IPS-NIHi11 (cell line): Measurements from ENCODE around the gene PLXNA2.

Experiments used
- DNase-seq: peaks from one replicate; pipeline ENCODE4 v3.0.0; 2012; ENCODE audit warnings: mixed read lengths, low spot score

Gene PLXNA2

DNA sequence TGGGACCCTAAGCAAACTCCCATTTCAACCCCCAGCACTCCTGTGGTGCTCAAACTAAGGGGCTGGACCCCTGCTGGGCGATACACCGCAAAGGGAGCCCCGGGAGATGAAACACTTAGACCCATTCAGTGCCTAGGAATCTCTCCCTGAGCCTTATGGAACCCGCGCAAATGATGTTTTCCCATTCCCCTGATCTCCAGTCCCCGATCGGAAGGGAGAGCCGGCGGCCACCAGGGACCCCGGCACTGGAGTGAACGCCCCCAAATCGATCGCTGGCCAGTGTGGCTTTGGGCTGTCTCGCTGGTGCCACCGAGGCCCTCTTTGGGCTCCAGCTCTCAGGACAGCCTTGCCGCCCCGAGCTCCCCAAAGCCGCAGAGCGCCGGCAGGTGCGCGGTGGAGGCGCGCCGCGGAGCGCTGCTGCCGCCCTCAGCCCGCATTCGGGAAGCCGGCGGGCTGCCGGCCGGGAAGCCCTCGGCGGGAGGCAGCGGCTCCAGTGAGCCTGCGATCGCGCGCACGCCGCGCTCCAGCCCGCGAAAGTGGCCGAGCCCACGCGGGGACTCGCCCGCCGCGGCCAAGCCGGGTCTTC is 1.1 kb downstream of the PLXNA2 start:
- DNase-seq = peak; percentile 52

DNA sequence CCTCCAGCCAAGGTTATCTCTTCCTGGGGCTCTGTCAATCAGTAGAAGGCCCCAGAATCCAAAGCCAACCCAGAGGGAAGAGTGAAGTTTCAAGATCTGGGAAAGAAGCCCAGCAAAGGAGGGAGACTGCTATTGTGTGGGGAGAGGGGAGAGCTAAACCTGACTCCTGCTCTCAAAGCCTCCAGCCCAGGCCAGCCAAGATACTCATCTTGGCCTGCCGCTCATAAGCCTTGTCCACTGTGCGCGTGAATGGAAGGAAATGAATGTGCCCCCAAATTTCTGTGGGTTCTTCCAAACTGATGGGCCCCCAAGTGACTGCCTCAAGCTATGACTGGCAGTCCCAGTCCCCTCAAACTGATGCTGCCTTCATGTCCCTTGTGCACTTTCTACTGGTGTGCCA is 2.0 kb downstream of the PLXNA2 start:
- DNase-seq = no peak

DNA sequence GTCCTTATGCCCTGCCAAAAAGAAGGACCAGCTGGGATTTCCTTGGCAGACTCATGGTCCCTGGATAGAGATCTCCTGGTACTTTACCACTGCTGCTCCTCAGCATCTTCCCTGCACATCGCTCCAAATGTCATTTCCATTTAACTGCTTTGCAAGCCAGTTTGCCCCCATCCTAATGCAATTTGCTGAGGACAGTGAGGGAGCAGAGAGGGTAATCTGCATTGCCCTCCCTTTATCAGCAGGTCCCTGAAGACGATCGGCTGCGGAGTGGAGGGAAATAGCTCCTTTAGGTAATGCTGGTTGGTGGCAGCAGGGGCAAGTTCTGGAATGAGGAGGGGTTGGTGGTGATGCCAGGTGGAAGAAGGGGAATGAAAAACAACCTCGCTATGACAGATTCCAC is 2.7 kb downstream of the PLXNA2 start:
- DNase-seq = no peak

DNA sequence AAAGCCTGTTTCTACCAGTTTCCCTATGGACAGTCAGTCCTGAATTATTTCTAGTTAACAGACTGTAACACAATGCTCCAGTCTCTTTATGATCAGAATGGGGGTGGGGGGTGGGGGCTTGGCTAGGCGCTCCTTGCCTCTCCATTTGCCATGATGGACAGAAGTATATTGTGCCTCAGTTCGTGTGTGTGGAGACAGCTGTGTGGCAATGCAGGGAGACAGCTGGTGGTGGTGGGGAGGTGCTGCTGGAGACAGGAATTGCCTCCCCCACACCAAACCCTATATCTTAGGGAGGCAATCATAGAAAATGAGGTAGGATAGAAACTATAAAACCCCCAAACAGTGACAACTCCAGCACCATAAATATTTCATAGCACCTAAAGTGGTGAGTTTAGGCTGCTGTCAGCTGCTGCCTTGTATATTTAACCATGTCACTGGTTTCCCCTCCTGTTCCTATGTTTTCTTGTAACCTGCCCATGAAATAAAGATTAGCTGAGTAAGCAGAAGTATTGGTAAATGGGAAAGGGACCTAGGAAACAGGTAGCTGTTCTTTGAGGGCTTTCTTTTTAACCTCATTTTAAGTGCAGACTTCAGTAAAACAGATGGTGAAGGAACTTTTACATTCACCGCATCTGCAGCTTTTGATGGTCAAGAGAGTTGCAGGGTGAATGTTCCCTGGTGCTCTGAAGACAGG is 3.4 kb downstream of the PLXNA2 start:
- no peak for DNase-seq

DNA sequence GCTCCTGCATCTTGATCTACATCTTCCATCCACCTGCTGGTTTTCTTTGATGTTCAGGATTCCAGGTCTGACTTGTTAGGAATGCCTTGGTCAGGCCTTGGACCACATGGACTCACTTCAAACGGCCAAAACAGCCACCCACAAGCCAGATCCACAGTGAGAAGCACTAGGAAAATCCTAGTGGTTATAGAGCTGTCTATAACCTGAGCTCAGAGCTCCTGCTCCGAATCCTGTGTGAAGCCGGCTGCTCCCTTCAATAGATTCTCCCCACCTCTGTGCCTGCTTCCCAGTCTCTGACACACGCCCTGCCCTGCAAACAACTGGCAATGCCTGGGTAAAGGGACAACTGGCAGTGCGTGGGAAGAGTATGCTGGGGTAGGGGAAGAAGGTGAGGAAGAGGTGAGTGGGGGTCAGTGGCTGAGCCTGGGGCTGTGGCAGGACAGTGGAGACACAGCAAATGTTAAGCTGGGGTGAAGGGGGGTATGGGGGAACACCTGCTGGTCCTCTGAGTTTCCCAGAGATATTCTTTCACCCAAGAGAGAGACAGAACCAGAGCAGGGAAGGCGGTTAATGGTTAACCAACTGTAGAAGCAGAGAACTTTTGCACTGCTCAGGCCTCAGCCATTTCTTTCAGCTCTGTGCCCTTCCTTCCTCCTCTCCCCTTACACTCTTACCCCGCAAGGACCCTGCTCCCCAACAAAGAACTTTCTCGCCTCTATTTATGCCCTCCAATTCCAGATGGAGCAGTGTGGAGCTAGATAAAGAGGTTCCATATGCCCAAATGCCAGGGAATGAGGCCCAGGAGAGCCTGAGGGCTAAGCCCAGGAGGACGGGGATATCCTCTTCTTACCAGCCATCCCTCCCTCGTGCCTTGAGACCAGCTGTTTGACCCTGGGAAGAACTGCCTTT is 4.5 kb downstream of the PLXNA2 start:
- DNase-seq = no peak

DNA sequence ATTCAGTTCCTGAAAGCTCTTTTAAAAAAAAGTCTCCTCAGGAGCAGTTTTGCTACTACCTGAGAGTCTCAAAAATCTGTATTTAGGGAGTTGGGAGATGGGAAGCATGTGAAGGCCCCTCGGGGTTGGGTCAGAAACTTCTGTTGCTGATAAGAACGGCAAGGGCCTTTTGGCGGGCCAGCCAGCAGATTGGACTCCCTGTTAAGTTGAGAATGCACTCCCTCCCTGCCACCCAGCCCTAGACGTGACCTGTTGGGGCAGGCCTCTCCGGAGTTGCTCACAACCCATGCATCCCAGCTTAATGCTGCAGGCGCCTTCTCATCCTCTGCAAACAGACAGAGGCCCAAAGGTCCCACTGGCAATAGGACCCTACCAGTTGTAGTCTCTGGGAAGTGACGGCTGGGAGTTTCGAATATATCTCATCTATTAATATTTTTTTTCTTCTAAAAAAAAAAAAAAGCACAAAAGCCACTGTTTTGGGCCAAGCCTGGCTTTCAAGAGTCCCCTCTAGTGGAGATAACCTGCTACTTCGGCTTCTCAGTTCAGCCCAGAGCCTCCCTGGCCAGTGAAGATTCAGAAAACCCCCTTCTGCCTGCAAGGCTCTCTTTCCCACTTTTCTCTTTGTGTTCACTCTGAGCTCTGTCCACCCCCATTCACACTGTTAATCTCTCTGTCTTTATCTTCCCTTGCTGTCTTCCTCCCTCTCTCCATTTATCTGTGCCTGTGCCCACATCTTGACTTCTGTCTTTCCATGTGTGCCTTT is 5.3 kb downstream of the PLXNA2 start:
- DNase-seq = no peak

DNA sequence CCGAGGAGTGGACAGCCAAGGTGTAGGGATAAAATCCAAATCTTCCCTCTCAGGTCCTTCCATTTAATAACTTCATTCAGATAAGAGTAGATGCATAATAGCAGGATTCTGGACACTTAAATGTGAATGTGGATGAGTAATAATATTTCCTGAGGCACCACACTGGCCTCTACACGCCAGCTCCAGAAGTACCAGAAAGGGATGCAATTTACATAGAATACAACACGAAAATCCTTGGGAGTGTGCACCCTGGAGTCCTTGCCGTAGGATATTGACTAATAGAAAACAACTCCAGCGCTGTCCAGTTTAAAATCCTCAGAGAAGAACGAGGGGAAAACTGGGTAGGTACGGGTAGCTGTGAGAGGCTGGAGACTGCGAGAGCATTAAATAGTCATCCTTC is 6.9 kb downstream of the PLXNA2 start:
- DNase-seq = no peak

DNA sequence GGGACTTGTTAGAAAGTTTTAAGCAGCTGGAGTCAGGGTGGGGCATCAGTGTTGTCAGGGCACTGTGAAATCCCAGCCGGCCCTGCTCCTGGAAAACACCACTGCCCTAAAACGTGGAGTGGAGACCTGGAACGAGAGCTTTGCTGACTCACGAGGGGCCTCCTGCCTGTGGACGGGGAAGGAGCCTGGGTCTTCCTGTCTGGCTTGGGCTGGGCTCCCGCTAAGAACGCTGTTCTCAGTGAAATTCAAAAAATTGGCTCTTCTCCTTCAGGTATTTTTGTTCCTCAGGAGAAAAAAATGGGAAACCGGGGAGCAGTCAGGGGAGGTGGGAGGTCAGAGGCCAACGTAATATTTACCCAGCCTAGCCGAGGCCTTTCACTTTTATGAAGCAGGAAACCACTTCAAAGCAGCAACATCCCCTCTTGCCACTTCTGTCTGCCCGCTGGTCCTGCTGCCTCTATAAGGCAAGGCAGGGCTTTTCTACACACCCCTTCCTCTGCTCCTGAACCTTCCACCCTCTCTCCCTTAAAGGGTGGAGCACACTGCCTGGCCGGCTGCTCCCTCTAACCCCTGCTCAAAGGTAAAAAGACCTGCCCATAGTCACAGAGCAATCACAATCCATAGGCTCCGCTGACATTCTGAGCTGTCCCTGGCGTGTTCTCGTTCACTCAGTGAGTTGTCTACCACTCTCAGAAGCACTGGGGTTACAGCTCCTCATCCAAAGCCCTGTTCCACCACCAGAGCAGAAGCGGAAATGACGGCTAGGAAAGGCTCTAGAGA is 8.0 kb downstream of the PLXNA2 start:
- no peak for DNase-seq

DNA sequence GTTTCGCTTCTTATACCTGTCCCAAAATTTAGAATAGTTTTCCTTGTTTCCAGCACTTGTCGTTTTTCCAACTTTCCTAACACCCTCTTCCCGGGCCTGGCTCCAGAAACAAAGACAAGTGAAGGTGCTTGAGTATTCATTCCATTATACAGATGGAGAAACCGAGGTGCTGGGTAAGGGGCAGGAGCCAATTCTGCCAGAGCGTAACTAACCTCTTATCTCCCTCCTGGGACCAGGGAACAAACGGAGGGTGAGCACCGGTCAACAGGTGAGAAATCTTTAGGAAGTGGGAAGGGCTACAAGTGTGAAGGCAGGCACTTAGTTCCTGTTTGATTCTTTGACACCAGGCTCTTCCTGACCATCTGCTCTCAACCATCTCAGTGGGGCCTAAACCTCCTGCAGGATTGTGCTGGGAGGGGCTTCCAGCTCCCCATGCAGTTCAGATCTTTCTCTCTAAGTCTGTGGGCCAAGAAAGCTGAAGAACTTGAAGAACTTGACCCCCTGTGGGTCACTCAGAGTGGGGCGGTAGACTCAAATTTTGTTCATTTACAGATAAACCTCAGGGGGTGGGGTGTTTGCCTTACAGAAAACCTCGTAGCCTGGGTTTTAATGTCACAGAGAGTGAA is 8.7 kb downstream of the PLXNA2 start:
- DNase-seq = no peak

DNA sequence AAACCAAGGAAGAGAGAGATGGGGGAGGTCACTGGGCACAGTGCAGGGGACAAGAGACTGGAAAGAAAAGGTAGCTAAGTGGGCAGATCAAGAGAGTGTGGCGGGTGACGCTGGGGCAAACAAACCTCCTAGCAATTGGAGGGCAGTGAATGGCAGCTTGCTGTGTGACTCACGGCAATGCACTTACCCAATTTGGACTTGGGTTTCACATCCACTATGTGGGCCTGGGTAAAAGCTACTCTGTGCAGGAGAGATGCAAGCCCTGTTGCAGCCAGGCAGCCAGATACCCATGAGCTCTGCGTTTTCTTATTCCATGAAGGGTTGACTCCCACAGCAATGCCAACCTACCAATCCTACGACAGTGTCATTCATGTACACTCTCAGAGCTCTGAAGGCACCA is 9.5 kb downstream of the PLXNA2 start:
- no peak for DNase-seq

DNA sequence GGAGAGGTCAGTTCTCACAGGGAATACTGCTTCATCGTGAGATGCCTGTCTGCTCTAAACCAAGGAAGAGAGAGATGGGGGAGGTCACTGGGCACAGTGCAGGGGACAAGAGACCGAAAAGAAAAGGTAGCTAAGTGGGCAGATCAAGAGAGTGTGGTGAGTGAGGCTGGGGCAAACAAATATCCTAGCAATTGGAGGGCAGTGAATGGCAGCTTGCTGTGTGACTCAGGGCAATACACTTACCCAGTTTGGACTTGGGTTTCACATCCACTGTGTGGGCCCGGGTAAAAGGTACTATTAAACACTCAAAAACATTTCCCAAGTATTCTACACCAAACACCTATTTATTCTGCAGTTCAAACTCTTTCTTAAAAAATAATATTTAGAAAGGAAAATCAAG is 10.2 kb downstream of the PLXNA2 start:
- DNase-seq = no peak

DNA sequence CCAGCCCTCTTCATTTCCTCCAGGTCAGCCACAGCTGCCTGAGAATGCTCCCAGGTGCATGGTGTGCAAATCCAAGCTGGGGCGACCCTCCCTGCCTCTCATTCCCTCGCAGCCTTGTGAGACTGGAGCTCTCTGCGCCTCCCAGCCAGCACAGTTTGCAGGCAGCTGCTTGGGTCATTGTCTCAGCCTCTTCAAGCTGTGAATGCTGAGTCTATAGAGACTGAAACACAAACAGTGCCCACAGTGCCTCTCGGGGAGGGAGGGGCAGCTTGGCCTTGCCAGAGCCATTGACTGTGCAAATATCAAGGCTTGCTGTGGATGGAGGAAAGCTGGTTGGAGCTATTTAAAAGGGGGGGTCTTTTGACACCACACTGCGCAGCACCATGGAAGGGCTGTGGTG is 10.6 kb downstream of the PLXNA2 start:
- peak; percentile 65 for DNase-seq

DNA sequence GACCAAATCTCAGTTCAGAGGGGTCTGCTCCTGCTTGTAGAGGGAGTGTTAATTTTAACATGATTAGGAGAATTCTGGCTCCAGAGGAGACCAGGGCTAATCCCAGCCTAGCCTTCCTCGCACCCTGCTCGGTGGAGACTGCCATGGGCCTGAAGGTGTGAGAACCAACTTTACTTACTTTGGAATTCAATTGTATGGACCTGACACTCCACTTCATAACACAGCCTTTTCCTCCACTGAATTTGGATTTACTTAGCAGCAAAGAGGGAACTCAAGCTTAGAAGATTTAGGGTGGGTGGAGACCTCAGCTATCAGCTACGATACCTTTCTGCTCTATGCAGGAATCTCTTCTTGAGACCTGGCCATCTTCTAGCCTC is 11.5 kb downstream of the PLXNA2 start:
- DNase-seq = no peak

DNA sequence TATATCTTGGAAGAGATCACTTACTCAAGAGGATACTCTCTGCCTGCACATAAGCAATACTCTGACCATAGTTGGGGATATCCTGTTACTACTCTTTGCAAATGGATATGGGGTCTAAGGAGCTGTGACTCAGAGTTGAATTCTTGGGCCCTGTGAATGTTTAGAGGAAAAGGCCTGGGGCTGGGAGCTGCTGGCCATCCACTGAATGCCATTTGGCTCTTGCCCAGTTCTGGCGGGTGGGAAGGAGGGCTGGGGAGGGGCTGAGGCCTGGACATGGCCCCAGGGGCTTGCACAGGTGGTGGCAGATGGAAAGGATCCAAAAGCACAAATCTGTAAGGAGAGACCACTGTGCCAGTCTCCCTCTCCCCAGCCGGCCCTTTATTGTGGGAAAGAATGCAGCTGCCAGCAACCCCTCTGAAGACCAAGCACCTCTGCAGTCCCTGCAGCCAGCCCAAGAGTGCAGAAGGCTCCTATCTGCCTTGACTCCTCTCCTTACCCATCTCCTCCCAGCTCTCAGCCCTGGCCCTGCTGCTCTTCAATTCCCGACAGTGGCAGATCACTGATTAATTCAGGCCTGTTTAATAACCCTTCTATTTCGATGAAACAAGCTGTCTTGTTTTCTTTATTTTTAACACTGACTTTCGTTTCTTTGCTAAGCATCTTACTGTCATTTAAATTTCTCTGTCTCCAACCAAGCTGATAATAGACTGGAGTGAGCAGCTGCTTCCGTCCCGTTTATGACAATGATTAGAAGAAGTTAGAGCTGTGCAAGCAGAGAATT is 12.1 kb downstream of the PLXNA2 start:
- no peak for DNase-seq

DNA sequence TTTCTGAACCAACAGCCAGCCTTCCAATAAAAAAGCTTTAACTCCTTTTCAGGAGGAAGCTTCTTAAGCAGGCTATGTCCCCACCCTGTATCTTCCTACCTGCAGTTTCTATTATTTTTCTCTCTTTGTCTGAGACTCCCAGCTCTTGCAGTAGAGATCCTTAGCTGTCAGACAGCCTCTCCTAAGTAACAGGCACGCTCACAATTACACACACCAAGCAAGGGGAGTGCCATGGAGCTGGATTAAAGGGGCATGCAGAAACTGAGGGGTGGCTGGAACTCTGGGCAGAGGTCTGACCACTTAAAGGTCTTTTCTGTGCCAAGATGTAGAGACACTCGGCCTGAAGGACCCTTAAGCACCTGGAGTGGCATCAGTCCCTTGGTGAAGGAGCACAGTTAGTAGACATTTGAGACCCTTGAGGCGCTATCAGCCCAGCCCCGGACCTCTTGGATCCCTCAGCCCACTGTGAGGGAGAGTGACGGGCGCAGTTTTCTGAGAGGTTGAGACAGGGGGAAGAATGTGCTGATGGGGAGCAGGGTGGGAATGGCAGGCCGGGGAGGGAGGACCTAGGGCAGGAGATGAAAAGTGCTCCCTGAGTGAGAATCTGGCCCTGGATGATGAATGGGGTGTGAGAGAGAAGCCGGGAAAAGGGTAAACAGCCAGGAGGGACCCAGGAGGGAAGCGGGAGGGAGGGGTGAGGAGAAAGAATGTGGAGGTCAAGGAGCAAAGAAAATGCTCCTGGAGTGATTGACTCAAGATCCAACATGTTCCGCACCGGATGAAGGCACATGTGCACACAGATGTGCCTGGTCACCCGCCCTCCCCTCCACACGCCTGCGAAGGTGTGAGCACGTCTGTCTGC is 13.3 kb downstream of the PLXNA2 start:
- no peak for DNase-seq

DNA sequence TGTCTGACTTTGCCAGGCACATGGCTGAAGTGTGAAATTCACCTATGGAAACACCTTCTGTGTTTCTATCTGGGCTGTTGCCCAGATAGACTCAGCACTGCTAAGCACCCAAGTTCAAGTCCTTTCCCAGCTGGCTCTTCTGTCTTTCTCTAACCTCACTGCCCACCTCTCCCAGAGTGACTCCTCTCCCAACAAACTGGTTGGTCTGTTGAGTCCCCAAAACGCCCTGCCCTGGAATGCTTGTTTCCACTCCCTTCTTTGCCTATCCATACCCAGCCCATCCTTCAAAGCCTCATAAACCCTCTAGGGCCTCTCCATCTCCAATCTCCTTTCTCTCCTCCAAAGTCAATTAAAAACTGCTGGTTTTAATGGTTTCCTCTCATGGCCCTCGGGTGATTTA is 15.6 kb downstream of the PLXNA2 start:
- no peak for DNase-seq

DNA sequence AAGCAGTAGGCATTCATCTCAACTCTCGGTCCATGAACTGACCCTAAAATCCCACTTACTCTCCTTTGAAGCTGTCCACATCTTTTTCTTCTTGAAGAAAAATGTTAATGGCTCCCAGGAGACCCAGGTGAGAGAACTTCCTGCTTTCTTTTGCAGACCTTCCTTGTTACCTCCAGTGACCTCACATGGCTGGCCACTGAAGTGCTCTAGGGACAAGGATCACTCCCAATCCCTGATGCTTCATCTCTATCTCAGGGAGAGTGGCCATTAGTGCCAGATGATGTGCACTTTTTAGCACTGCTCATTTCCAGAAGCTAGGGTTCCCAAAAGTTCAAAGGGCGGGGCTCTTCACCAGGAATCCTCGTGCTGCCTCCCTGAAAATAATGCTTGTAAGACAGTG is 16.2 kb downstream of the PLXNA2 start:
- DNase-seq = no peak

DNA sequence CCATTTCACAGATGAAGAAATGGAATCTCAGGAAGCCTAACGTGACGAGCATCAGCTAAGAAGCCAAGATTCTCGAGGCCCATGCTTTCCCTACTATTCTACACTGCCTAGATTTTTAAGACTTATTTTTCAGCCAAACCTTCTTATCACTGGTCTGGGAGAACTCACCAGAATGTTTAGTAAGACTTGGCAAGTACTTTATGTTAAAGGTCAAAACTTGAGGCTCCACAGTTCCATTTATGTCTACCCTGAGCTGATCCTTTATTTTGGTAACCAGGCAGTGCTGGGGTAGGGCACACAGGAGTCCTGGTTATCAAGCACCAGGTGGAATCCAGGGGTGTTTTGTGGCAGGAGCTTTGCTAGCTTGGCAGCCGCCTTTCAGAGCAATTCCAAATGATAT is 16.8 kb downstream of the PLXNA2 start:
- no peak for DNase-seq
